ENCODE measurements around the gene SLC32A1. TPM values are rescaled to one million over a fixed set of nuclear protein-coding genes. Genes with fewer than 3 reads are reported as not detected.

SLC32A1 gene
- total RNA-seq, 4 donors from 2014 or later = not detected

DNA sequence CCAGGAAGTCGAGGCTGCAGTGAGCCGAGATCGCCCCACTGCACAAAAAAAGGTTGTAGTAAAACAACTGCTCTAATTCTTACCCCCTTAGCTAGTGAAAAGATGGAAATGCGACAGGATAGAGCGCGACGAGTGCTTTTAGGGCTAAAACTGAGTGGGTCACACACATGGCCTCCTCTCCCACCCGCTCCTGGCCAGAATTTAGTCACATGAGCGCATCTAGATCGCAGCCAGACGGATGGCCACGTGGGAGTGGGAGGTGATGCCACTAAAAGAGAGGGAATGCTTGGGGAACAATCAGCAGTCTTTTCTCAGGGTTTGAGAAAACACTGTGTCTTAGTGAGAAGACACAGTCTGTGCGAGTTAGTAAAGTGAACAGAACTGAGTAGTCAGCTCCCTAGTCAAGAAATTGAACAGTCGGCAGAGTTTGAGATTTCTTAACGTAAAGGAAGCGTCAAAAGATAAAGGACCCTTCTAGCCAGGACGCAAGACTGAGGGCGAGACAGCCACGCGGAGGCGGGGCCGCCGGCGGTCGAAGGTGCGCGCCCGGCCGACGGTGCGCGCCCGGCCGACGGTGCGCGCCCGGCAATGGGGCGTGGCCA is 23.3 kb downstream of the SLC32A1 start:
- TF ChIP-seq CTCF (IDR thresholded peaks at IDR 0.05; ENCODE audit: low read depth) = no peak

- TF ChIP-seq CTCF (IDR thresholded peaks at IDR 0.05; ENCODE audit: low read depth) = no peak
Observed at GRCh38 chr20:38748097-38748860, 24.0 kb downstream of the SLC32A1 start, which contains the start of gene ACTR5. ACTR5 (plus strand) TSS chr20:38748460; CDS start chr20:38748479, 19 bp downstream.

DNA sequence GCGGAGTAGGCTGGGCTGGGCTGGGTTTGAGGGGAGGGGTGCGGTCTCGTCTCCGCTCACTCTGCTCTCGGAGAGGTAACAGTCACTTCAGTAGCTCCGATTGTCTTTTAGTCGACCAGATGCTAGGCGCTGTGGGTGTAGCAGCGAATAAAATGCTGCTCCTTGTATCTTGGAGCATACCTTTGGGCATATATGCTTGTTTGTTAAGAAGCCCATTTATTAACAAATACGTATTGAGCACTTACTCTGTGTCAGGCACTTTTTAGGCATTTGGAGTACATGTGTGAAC is 24.5 kb downstream of the SLC32A1 start:
- TF ChIP-seq CTCF (IDR thresholded peaks at IDR 0.05; ENCODE audit: low read depth) = no peak

GRCh38 chr20:38751360-38751976 is 27.2 kb downstream of the SLC32A1 start:
- TF ChIP-seq CTCF (IDR thresholded peaks at IDR 0.05; ENCODE audit: low read depth) = no peak

DNA sequence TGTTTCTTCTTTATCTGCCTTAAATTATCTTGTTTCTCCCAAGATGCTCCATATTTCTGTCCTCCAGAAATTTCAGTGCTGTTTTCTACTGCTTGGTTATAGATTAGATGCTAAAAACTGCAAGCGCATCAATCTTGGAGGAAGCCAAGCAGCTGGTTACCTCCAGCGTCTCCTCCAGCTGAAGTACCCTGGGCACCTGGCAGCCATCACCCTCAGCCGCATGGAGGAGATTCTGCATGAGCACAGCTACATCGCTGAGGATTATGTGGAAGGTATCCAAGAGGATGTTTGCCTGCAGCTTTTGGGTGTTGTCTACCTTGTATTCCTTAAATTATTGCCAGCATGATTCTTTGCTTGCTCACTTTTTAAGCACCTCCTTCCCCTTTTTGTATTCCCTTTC is 27.7 kb downstream of the SLC32A1 start:
- TF ChIP-seq CTCF (IDR thresholded peaks at IDR 0.05; ENCODE audit: low read depth) = no peak

DNA sequence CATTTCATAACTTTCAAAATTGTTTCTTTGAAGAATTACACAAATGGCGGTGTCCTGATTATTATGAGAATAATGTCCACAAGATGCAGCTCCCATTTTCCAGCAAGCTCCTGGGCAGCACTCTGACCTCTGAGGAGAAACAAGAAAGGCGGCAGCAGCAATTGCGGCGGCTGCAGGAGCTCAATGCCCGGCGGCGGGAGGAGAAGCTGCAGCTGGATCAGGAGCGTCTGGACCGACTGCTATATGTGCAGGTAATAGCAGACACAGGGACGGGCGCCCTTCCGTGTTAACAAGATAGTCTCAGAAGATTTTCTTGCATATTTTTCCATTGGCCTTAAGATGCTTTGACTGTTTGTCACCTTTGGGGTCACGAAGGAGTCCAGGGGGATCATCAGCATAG is 30.6 kb downstream of the SLC32A1 start:
- no peak for TF ChIP-seq CTCF (IDR thresholded peaks at IDR 0.05; ENCODE audit: low read depth)

DNA sequence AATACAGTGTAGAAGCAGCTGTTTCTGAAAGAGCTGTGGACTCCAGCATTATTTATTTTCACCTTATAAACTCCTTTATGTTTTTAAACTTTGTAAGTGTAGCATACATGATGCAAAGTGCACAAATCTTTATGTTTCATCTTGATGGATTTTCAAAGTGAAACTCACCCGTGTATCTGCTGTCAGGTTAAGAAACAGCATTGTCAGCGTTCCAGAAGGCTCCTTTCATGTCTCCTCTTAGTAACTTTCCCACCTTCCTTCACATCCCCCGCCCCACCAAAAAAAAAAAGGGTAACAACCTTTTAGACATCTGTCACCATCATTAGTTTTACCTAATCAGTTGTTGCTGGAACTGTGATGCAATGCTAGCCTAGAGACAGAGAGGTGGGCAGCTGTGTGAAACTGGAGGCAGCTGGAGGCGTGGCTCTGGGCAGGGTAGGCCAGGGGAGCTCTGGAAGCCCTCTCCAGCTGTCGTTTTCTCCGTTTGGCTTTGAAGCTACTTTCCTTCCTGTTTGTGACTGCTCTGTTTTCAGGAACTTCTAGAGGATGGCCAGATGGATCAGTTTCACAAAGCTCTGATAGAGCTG is 31.1 kb downstream of the SLC32A1 start:
- no peak for TF ChIP-seq CTCF (IDR thresholded peaks at IDR 0.05; ENCODE audit: low read depth)
